ENCODE measurements around the gene PRKG1. TPM values are rescaled to one million over a fixed set of nuclear protein-coding genes. Genes with fewer than 3 reads are reported as not detected.

The PRKG1 gene
- total and polyA plus RNA-seq, 2 experiments from 2014 or later: 18.2 to 21.1 TPM

DNA sequence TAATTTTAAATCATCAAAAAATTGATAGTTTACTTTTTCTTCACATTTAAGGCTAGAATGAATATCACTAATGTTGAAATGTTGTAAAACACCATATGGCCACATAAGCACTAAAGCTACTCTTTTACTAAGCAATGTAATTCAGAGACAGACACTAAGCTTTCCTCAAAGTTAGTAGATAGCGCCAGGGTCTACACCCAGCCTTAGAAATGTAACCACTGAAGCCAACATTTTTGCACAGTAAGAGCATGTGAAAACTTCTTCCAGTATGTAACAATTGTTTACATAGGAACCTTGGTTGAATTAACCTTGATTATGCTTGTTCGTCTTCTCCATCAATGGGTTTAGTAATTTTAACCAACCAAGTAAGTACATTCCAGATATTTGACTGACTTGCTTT is 28.4 kb upstream of the PRKG1 start (continued):
- TF ChIP-seq, protein P1, sequence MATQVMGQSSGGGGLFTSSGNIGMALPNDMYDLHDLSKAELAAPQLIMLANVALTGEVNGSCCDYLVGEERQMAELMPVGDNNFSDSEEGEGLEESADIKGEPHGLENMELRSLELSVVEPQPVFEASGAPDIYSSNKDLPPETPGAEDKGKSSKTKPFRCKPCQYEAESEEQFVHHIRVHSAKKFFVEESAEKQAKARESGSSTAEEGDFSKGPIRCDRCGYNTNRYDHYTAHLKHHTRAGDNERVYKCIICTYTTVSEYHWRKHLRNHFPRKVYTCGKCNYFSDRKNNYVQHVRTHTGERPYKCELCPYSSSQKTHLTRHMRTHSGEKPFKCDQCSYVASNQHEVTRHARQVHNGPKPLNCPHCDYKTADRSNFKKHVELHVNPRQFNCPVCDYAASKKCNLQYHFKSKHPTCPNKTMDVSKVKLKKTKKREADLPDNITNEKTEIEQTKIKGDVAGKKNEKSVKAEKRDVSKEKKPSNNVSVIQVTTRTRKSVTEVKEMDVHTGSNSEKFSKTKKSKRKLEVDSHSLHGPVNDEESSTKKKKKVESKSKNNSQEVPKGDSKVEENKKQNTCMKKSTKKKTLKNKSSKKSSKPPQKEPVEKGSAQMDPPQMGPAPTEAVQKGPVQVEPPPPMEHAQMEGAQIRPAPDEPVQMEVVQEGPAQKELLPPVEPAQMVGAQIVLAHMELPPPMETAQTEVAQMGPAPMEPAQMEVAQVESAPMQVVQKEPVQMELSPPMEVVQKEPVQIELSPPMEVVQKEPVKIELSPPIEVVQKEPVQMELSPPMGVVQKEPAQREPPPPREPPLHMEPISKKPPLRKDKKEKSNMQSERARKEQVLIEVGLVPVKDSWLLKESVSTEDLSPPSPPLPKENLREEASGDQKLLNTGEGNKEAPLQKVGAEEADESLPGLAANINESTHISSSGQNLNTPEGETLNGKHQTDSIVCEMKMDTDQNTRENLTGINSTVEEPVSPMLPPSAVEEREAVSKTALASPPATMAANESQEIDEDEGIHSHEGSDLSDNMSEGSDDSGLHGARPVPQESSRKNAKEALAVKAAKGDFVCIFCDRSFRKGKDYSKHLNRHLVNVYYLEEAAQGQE (IDR thresholded peaks at IDR 0.05; ENCODE audit: unreplicated experiment): no peak
- TF ChIP-seq ZNF114 (CRISPR knock-in tag; IDR thresholded peaks at IDR 0.05) (no peak), CREB1 (CRISPR knock-in tag; IDR thresholded peaks at IDR 0.05; ENCODE audit: low read depth) (no peak)

DNA sequence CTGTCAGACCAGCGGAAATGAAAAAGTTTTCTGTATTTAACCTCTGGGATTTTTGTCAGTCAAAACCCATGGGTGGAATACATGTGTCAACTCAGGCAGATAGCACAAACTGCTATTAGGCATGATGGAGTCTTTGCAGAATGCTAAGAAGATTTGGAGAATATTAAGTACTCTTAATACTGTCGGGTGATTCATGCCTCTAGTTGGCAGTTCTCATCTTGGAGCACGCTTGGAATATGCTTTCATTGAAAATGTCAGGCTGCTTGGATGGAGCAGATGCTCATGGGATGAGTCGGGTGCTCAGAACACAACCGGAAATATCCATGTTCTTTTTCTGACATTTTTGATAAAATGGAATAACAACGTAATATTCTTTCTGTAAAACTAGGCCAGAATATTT is 27.6 kb upstream of the PRKG1 start:
- Histone ChIP-seq H2AFZ (peak overlapping the region; percentile 3; the same call in 1 of the 2 replicates), H3K79me2 (replicated peaks; ENCODE audit: insufficient read depth) (no peaks in the 10 kb centered on the region), H3K27me3 (ENCODE audit: insufficient read depth) (no peaks in the 10 kb centered on the region), H4K20me1 (replicated peaks; ENCODE audit: insufficient read depth) (no peaks in the 10 kb centered on the region), H3K4me1 (ENCODE audit: insufficient read depth) (no peaks in the 10 kb centered on the region), H3K9me2 (ENCODE audit: insufficient read depth) (peaks cover 9% of the 10 kb centered on the region; the same call in 1 of the 2 replicates), H3K4me2 (no peak overlapping the region), H3K4me3 (no peak overlapping the region), H3F3A (replicated peaks; ENCODE audit: low read depth) (no peaks in the 10 kb centered on the region), H3K36me3 (ENCODE audit: insufficient read depth) (no peaks in the 10 kb centered on the region), H3K27ac (ENCODE audit: low read depth) (no peak overlapping the region)
- Mint-ChIP-seq H3K4me1 (no peaks in the 10 kb centered on the region; the same call in 1 of the 3 replicates), H3K9me3 (no peaks in the 10 kb centered on the region), H3K36me3 (ENCODE audit: low read depth) (no peaks in the 10 kb centered on the region), H3K4me3 (no peak overlapping the region), H3K27me3 (ENCODE audit: insufficient read depth, low read depth, poor library complexity) (no peaks in the 10 kb centered on the region), H3K27ac (no peak overlapping the region)
- ATAC-seq: no peak
- no peak for DNase-seq (ENCODE audit: low spot score)
- TF ChIP-seq, protein P2, sequence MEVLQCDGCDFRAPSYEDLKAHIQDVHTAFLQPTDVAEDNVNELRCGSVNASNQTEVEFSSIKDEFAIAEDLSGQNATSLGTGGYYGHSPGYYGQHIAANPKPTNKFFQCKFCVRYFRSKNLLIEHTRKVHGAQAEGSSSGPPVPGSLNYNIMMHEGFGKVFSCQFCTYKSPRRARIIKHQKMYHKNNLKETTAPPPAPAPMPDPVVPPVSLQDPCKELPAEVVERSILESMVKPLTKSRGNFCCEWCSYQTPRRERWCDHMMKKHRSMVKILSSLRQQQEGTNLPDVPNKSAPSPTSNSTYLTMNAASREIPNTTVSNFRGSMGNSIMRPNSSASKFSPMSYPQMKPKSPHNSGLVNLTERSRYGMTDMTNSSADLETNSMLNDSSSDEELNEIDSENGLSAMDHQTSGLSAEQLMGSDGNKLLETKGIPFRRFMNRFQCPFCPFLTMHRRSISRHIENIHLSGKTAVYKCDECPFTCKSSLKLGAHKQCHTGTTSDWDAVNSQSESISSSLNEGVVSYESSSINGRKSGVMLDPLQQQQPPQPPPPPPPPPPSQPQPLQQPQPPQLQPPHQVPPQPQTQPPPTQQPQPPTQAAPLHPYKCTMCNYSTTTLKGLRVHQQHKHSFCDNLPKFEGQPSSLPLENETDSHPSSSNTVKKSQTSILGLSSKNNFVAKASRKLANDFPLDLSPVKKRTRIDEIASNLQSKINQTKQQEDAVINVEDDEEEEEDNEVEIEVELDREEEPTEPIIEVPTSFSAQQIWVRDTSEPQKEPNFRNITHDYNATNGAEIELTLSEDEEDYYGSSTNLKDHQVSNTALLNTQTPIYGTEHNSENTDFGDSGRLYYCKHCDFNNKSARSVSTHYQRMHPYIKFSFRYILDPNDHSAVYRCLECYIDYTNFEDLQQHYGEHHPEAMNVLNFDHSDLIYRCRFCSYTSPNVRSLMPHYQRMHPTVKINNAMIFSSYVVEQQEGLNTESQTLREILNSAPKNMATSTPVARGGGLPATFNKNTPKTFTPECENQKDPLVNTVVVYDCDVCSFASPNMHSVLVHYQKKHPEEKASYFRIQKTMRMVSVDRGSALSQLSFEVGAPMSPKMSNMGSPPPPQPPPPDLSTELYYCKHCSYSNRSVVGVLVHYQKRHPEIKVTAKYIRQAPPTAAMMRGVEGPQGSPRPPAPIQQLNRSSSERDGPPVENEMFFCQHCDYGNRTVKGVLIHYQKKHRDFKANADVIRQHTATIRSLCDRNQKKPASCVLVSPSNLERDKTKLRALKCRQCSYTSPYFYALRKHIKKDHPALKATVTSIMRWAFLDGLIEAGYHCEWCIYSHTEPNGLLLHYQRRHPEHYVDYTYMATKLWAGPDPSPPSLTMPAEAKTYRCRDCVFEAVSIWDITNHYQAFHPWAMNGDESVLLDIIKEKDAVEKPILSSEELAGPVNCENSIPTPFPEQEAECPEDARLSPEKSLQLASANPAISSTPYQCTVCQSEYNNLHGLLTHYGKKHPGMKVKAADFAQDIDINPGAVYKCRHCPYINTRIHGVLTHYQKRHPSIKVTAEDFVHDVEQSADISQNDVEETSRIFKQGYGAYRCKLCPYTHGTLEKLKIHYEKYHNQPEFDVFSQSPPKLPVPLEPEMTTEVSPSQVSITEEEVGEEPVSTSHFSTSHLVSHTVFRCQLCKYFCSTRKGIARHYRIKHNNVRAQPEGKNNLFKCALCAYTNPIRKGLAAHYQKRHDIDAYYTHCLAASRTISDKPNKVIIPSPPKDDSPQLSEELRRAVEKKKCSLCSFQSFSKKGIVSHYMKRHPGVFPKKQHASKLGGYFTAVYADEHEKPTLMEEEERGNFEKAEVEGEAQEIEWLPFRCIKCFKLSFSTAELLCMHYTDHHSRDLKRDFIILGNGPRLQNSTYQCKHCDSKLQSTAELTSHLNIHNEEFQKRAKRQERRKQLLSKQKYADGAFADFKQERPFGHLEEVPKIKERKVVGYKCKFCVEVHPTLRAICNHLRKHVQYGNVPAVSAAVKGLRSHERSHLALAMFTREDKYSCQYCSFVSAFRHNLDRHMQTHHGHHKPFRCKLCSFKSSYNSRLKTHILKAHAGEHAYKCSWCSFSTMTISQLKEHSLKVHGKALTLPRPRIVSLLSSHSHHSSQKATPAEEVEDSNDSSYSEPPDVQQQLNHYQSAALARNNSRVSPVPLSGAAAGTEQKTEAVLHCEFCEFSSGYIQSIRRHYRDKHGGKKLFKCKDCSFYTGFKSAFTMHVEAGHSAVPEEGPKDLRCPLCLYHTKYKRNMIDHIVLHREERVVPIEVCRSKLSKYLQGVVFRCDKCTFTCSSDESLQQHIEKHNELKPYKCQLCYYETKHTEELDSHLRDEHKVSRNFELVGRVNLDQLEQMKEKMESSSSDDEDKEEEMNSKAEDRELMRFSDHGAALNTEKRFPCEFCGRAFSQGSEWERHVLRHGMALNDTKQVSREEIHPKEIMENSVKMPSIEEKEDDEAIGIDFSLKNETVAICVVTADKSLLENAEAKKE (CRISPR knock-in tag; IDR thresholded peaks at IDR 0.05): no peak

Measured in GM23338 (cell line).